H1 (cell line): ENCODE data around the gene TBC1D22B. TPM values are rescaled to one million over a fixed set of nuclear protein-coding genes. Genes with fewer than 3 reads are reported as not detected.

ENCODE experiments used
- CTCF ChIP-seq, 3 experiments: IDR thresholded peaks; 1 replicate in 2 of 3; 2 replicates in 1 of 3; pipeline versions ENCODE4 v1.5.1 to v1.6.1; 2011; ENCODE audit warnings: low read length in 3 of 3, mild to moderate bottlenecking in 3 of 3, inconsistent platforms in 2 of 3, low read depth in 1 of 3, moderate library complexity in 1 of 3; ENCODE audit not compliant: insufficient read depth in 1 of 3; ENCODE audit errors: control extremely low read depth in 1 of 3
- EP300 ChIP-seq, 2 experiments: IDR thresholded peaks; 1 replicate in 1 of 2; 2 replicates in 1 of 2; pipeline ENCODE4 v1.6.1; 2011 to 2012; ENCODE audit warnings: low read depth in 2 of 2, low read length in 2 of 2, mild to moderate bottlenecking in 2 of 2, borderline replicate concordance in 1 of 2, inconsistent platforms in 1 of 2, moderate library complexity in 1 of 2
- POLR2AphosphoS5 ChIP-seq: IDR thresholded peaks from 2 replicates; pipeline ENCODE4 v1.6.1; 2011; ENCODE audit warnings: low read depth, low read length
- TAF7 ChIP-seq: optimal IDR thresholded peaks from 2 replicates; pipeline ENCODE3; 2011; ENCODE audit warnings: low read depth, mild to moderate bottlenecking, inconsistent platforms, low read length, moderate library complexity, borderline replicate concordance
- polyA plus RNA-seq, 7 experiments: library from polyadenylated mRNA; depleted of rRNA in 3 of 7; stranded (reverse) in 5 of 7; unstranded in 2 of 7; fragments of >200 nt in 5 of 7; fragments of 200-250 nt in 2 of 7; gene quantifications; 1 replicate in 5 of 7; 2 replicates in 1 of 7; 4 replicates in 1 of 7; pipeline versions ENCODE4 v1.2.1 to v1.2.3, GENCODE V29; 2011 to 2013; ENCODE audit warnings: missing spikeins in 2 of 7, mixed read lengths in 2 of 7
- total RNA-seq: library from RNA; stranded (reverse); fragmentation: NEBNext Ultra II Directional; extraction: Animal tissue kit (Norgen Biotek cat#: 25700); gene quantifications from 2 replicates; pipeline ENCODE4 v1.2.1, GENCODE V29; 2021
- TF ChIP-seq, protein P1 (sequence below): fragments of 300-600 bp; sonication (generic); IDR thresholded peaks from 2 replicates; pipeline ENCODE4 v1.7.1; 2012; ENCODE audit warnings: low read length, moderate library complexity, mild to moderate bottlenecking, inconsistent platforms; ENCODE audit not compliant: insufficient replicate concordance
- TF ChIP-seq, protein P2 (sequence below): IDR thresholded peaks from 2 replicates; pipeline ENCODE4 v1.6.1; 2012; ENCODE audit warnings: inconsistent platforms

Gene TBC1D22B
- total and polyA plus RNA-seq, 2 of the 8 experiments (the other 6 are each of a cell fraction or from before 2014, with no cell fraction given): 10.1 to 17.4 TPM

GRCh38 chr6:37280162-37280887, 22.8 kb downstream of the TBC1D22B start (continued):
- TF ChIP-seq, protein P1, sequence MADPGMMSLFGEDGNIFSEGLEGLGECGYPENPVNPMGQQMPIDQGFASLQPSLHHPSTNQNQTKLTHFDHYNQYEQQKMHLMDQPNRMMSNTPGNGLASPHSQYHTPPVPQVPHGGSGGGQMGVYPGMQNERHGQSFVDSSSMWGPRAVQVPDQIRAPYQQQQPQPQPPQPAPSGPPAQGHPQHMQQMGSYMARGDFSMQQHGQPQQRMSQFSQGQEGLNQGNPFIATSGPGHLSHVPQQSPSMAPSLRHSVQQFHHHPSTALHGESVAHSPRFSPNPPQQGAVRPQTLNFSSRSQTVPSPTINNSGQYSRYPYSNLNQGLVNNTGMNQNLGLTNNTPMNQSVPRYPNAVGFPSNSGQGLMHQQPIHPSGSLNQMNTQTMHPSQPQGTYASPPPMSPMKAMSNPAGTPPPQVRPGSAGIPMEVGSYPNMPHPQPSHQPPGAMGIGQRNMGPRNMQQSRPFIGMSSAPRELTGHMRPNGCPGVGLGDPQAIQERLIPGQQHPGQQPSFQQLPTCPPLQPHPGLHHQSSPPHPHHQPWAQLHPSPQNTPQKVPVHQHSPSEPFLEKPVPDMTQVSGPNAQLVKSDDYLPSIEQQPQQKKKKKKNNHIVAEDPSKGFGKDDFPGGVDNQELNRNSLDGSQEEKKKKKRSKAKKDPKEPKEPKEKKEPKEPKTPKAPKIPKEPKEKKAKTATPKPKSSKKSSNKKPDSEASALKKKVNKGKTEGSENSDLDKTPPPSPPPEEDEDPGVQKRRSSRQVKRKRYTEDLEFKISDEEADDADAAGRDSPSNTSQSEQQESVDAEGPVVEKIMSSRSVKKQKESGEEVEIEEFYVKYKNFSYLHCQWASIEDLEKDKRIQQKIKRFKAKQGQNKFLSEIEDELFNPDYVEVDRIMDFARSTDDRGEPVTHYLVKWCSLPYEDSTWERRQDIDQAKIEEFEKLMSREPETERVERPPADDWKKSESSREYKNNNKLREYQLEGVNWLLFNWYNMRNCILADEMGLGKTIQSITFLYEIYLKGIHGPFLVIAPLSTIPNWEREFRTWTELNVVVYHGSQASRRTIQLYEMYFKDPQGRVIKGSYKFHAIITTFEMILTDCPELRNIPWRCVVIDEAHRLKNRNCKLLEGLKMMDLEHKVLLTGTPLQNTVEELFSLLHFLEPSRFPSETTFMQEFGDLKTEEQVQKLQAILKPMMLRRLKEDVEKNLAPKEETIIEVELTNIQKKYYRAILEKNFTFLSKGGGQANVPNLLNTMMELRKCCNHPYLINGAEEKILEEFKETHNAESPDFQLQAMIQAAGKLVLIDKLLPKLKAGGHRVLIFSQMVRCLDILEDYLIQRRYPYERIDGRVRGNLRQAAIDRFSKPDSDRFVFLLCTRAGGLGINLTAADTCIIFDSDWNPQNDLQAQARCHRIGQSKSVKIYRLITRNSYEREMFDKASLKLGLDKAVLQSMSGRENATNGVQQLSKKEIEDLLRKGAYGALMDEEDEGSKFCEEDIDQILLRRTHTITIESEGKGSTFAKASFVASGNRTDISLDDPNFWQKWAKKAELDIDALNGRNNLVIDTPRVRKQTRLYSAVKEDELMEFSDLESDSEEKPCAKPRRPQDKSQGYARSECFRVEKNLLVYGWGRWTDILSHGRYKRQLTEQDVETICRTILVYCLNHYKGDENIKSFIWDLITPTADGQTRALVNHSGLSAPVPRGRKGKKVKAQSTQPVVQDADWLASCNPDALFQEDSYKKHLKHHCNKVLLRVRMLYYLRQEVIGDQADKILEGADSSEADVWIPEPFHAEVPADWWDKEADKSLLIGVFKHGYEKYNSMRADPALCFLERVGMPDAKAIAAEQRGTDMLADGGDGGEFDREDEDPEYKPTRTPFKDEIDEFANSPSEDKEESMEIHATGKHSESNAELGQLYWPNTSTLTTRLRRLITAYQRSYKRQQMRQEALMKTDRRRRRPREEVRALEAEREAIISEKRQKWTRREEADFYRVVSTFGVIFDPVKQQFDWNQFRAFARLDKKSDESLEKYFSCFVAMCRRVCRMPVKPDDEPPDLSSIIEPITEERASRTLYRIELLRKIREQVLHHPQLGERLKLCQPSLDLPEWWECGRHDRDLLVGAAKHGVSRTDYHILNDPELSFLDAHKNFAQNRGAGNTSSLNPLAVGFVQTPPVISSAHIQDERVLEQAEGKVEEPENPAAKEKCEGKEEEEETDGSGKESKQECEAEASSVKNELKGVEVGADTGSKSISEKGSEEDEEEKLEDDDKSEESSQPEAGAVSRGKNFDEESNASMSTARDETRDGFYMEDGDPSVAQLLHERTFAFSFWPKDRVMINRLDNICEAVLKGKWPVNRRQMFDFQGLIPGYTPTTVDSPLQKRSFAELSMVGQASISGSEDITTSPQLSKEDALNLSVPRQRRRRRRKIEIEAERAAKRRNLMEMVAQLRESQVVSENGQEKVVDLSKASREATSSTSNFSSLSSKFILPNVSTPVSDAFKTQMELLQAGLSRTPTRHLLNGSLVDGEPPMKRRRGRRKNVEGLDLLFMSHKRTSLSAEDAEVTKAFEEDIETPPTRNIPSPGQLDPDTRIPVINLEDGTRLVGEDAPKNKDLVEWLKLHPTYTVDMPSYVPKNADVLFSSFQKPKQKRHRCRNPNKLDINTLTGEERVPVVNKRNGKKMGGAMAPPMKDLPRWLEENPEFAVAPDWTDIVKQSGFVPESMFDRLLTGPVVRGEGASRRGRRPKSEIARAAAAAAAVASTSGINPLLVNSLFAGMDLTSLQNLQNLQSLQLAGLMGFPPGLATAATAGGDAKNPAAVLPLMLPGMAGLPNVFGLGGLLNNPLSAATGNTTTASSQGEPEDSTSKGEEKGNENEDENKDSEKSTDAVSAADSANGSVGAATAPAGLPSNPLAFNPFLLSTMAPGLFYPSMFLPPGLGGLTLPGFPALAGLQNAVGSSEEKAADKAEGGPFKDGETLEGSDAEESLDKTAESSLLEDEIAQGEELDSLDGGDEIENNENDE: no peak
- TF ChIP-seq CTCF (IDR thresholded peaks at IDR 0.05; ENCODE audit: control extremely low read depth in 1 of 3, insufficient read depth in 1 of 3, low read depth in 1 of 3, low read length in 3 of 3) (no peak), POLR2AphosphoS5 (no peak), EP300 (IDR thresholded peaks at IDR 0.05; ENCODE audit: borderline replicate concordance in 1 of 2, low read depth in 2 of 2, low read length in 2 of 2) (no peak), TAF7 (no peak)
- TF ChIP-seq, protein P2, sequence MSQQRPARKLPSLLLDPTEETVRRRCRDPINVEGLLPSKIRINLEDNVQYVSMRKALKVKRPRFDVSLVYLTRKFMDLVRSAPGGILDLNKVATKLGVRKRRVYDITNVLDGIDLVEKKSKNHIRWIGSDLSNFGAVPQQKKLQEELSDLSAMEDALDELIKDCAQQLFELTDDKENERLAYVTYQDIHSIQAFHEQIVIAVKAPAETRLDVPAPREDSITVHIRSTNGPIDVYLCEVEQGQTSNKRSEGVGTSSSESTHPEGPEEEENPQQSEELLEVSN: no peak
